BE2C (cell line): ENCODE results near the gene CPED1.
"Not testable (repeated sequence)": the region's sequence is repeated elsewhere in the genome, so short reads cannot be mapped to it uniquely, and the experiment has no call there.

Source experiments
- DNase-seq: peaks from one replicate; pipeline ENCODE4 v3.0.0-alpha.2; 2020
- H3K27me3 ChIP-seq: fragments of 250-450 bp; sonication (Bioruptor Pico); 2 replicates; pipeline ENCODE4 v1.5.1; 2020; ENCODE audit warnings: mild to moderate bottlenecking
- H3K36me3 ChIP-seq: fragments of 250-450 bp; sonication (Bioruptor Pico); 2 replicates; pipeline ENCODE4 v1.5.1; 2020; ENCODE audit warnings: mild to moderate bottlenecking
- H3K4me1 ChIP-seq: fragments of 250-450 bp; sonication (Bioruptor Pico); 2 replicates; pipeline ENCODE4 v1.5.1; 2020
- H3K4me3 ChIP-seq: 2 replicates; pipeline ENCODE4 v1.5.1; 2011; ENCODE audit warnings: low read depth, low read length
- H3K9me3 ChIP-seq: fragments of 250-450 bp; sonication (Bioruptor Pico); 2 replicates; pipeline ENCODE4 v1.5.1; 2020
- TF ChIP-seq, protein P1 (sequence below): IDR thresholded peaks from 2 replicates; pipeline ENCODE4 v1.5.1; 2012; ENCODE audit warnings: mild to moderate bottlenecking, low read depth, low read length

Gene CPED1

DNA sequence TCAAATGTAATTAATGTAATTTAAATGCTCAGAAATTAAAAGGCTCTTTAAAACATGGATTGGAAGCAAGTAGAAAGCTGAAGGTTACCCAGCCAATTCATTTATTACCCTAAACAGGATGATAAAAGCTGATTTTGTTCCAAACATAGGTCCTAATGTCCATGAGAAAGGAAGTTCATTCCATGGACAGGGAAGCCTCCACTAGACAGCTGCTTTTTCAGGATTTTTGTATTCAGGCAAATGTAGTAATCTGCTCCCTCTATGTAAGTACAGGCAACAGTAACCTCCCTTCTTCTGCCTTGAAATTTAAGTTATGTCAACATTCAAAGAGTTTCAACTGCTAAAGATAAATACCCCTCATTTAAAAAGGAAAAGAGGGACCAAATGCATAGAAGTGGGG, 217.3 kb downstream of the CPED1 start:
- no peak for DNase-seq
- Histone ChIP-seq H3K27me3 (no peaks in the 10 kb centered on the region), H3K36me3 (no peaks in the 10 kb centered on the region), H3K4me1 (no peaks in the 10 kb centered on the region), H3K4me3 (no peak overlapping the region), H3K9me3 (no peaks in the 10 kb centered on the region)
- TF ChIP-seq, protein P1, sequence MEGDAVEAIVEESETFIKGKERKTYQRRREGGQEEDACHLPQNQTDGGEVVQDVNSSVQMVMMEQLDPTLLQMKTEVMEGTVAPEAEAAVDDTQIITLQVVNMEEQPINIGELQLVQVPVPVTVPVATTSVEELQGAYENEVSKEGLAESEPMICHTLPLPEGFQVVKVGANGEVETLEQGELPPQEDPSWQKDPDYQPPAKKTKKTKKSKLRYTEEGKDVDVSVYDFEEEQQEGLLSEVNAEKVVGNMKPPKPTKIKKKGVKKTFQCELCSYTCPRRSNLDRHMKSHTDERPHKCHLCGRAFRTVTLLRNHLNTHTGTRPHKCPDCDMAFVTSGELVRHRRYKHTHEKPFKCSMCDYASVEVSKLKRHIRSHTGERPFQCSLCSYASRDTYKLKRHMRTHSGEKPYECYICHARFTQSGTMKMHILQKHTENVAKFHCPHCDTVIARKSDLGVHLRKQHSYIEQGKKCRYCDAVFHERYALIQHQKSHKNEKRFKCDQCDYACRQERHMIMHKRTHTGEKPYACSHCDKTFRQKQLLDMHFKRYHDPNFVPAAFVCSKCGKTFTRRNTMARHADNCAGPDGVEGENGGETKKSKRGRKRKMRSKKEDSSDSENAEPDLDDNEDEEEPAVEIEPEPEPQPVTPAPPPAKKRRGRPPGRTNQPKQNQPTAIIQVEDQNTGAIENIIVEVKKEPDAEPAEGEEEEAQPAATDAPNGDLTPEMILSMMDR, result no peak

DNA sequence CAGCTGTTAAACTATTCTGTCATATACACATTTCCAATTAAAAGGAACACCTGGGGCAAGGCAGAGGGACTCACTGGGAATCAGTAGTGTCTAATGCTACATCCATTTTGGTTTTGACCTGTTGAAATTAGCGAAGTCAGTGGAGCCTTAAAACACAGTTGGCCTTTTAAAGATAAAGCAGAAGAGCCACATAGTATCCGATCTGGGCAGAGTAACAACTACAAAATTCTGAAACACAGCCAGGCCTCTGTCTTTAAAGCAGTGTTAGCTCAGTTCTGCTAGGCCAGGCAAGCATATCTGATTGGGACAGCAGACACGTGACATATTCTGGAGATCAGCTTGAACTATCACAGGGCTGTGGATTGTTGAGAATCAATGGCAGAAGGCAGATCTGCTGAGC, 222.7 kb downstream of the CPED1 start:
- TF ChIP-seq, protein P1, result no peak
- H3K9me3 ChIP-seq, result no peaks in the 10 kb centered on the region
- H3K36me3 ChIP-seq, result no peaks in the 10 kb centered on the region
- no peak overlapping the region for H3K4me3 ChIP-seq
- no peaks in the 10 kb centered on the region for H3K27me3 ChIP-seq
- no peaks in the 10 kb centered on the region for H3K4me1 ChIP-seq
- no peak for DNase-seq

GRCh38 chr7:121212036-121212435, 223.5 kb downstream of the CPED1 start:
- Histone ChIP-seq H3K4me1 (no peaks in the 10 kb centered on the region), H3K36me3 (no peaks in the 10 kb centered on the region), H3K27me3 (no peaks in the 10 kb centered on the region), H3K4me3 (no peak overlapping the region), H3K9me3 (no peaks in the 10 kb centered on the region)
- DNase-seq, result no peak
- TF ChIP-seq, protein P1, result no peak

DNA sequence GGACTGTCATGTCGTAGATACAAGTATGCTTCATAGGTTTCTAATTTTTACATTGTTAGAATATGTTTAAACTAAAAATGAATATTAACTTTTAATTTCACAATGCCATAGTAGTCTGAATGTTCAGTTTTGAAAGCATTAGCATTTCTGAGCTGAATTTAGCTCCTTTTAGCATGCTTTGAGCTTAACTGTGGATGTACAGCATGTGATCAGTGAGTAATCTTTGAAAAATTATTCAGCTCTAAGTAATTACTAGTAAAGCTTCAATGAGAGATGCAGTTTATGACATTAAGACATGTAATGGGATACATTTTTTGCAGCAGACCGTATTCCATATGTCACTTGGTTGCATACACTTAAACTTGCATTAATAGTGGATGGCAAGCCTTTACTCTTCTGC, 226.1 kb downstream of the CPED1 start:
- Histone ChIP-seq H3K9me3 (no peaks in the 10 kb centered on the region), H3K4me3 (no peak overlapping the region), H3K4me1 (no peaks in the 10 kb centered on the region), H3K36me3 (no peaks in the 10 kb centered on the region), H3K27me3 (no peaks in the 10 kb centered on the region)
- TF ChIP-seq, protein P1, result no peak
- no peak for DNase-seq

GRCh38 chr7:121219026-121219425, 230.5 kb downstream of the CPED1 start:
- H3K4me3 ChIP-seq, result no peak overlapping the region
- TF ChIP-seq, protein P1, result no peak
- DNase-seq, result no peak

DNA sequence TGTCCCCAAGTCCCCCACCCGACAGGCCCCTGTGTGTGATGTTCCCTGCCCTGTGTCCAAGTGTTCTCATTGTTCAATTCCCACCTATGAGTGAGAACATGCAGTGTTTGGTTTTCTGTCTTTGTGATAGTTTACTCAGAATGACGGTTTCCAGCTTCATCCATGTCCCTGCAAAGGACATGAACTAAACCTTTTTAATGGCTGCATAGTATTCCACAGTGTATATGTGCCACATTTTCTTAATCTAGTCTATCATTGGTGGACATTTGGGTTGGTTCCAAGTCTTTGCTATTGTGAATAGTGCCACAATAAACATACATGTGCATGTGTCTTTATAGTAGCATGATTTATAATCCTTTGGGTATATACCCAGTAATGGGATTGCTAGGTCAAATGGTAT, 232.6 kb downstream of the CPED1 start:
- not testable (repeated sequence) for H3K9me3 ChIP-seq, H3K27me3 ChIP-seq, H3K4me3 ChIP-seq, H3K4me1 ChIP-seq, H3K36me3 ChIP-seq, DNase-seq

More at GRCh38 chr7:121219026-121219425, 230.5 kb downstream of the CPED1 start:
- no peaks in the 10 kb centered on the region for H3K9me3 ChIP-seq
- H3K27me3 ChIP-seq, result no peaks in the 10 kb centered on the region
- no peaks in the 10 kb centered on the region for H3K4me1 ChIP-seq
- no peaks in the 10 kb centered on the region for H3K36me3 ChIP-seq

DNA sequence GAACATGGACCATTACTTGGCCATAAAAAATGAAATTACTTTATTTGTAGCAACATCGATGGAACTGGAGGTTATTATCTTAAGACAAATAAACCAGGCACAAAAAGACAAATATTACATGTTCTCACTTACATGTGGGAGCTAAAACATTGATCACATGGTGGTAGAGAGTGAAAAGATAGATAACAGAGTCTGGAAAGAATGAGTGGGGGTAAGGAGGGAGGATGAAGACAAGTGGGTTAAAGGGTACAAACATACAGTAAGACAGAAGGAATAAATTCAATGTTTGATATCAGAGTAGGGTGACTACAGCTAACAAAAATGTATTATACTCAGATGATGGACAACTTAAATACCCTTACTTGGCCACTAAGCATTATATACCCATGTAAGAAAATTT, 240.3 kb downstream of the CPED1 start:
- Histone ChIP-seq H3K9me3 (no peaks in the 10 kb centered on the region), H3K4me1 (no peaks in the 10 kb centered on the region), H3K4me3 (no peak overlapping the region), H3K36me3 (no peaks in the 10 kb centered on the region), H3K27me3 (peaks cover 3% of the 10 kb centered on the region; the same call in 1 of the 2 replicates)
- no peak for DNase-seq
- TF ChIP-seq, protein P1, result no peak
